HG03097 (cell line): ENCODE measurements around the gene UROC1.

Source experiments
- ATAC-seq: cut with Tn5 transposase; IDR thresholded peaks from one replicate; pipeline ENCODE4 v1.9.1; 2021; ENCODE audit not compliant: unreplicated experiment, low FRiP score

Gene UROC1

DNA sequence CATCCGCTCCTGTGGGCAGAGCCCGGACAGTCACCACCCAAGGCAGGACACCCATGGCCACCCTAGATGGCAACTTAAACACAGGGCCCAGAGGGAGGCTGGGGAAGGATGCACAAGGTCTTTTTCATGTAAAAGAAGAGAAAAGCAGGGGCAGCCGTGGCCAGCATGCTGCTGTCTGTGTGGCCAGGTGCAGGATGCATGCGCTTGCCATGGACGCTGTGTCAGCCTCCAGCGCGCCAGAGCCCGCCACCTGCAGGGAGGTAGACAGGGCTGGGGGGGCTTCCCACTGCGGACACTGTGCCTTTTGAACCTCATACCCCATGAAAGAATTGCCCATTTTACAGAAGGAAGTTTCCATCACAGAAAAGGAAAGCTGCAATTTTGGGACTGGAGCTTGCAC, 18.2 kb downstream of the UROC1 start:
- ATAC-seq: no peak

DNA sequence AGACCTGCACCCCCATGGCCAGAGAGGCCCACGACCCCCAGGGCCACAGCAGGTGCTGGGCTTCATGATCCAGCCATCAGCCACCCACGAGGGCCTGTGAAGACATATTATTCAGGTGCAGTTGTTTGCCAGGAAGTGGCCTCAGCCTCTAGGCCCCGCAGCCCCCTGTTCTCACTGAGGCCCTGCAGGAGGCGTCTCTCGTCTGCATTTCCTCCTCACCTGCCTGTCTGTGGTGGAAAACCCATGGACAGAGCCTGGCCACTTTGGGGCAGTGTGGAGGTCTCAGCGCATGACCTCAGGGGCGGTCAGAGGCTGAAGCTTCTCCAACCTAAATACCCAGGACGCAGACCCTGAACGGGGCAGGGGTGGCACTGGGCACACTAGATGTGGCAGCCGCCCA, 18.6 kb downstream of the UROC1 start:
- ATAC-seq: no peak

GRCh38 chr3:126498461-126498860, 19.1 kb downstream of the UROC1 start:
- no peak for ATAC-seq

GRCh38 chr3:126497956-126498355, 19.6 kb downstream of the UROC1 start:
- no peak for ATAC-seq

DNA sequence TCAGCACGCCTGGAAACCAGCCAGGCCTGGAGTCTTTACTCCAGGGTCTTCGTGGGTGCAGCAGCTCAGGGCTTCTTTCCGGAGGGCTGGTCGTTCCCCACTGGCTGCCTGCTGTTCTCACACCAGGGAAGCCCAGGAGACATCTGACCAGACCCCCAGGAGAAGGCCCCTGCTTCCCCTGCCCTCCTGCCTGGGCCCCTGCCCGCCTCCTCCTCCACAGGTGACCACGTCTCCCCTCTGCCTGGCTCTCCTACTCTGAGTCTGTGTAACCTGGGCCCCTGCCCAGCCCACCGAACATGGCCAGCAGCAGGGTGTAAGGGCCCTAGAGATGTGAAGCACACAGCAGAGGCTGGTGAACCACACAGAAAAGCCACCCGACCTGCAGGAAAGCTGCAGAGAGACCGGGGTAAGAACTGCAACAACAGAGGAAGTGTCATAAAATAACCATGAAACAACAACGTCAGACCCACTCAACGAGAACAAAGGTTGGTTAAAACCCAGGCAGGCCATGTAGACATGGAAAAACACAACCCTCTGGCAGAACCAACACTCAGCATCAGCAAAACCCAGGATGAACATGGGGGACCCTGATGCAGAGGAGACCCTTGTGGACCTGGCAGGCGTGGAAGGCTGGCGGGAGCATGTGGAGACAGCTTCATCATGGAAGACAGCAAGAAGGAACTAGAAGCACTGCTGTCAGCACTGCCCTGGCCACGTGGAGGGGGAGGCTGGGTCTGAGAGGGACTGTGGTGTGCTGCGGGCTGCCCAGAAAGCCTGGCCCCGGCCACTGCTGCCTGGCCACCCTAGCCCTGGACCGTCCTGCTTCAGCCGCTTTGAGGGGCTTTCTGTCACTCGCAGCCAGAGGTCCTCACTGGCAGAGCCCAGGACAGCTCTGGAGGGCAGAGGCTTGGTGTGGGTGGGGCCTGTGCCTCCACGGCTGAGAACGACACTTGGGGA, 20.4 kb downstream of the UROC1 start:
- no peak for ATAC-seq

GRCh38 chr3:126495786-126496185, 21.8 kb downstream of the UROC1 start:
- ATAC-seq: no peak

- no peak for ATAC-seq
Observed at GRCh38 chr3:126494970-126495230, 22.7 kb downstream of the UROC1 start.

DNA sequence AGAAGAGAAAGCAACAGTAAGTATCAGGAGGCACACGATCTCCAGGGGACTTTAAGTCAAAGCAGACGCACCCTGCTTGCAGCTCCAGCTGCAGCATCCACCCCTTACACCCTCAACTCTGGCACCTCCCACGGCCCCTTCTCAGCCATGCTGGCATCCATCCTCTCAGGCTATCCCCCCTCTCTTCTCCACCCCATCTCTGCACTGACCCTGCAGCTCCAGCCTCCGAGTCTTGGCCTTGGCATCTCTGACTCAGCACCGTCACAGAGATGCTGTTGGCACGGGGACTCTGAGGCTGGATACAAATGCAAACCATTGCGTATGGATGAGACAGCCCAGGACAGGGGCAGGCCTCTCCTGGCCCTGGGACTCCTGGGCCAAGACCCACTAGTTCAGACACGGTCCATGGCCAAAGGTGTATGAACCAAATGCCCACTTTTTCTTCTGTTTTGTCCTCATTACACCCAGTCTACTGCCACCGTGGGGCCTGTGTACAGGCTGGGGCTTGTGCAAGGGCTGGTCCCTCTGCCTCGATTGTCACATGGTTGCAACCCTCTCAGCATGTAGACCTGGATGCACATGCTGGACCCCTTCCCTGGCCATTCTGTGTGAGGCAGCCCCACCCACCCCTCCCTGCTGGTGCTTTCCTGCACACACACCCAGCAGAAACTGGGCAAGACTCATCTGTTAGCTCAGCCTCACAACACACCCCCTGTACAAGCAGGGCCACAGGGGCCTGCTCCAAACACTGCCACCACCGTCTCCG, 23.2 kb downstream of the UROC1 start:
- no peak for ATAC-seq

- no peak for ATAC-seq
Observed at GRCh38 chr3:126493739-126494138, 23.8 kb downstream of the UROC1 start.

GRCh38 chr3:126493051-126493450, 24.5 kb downstream of the UROC1 start:
- no peak for ATAC-seq

- ATAC-seq: no peak
Observed at GRCh38 chr3:126491221-126492013, 26.2 kb downstream of the UROC1 start.

- no peak for ATAC-seq
Observed at GRCh38 chr3:126490619-126491018, 27.0 kb downstream of the UROC1 start.

DNA sequence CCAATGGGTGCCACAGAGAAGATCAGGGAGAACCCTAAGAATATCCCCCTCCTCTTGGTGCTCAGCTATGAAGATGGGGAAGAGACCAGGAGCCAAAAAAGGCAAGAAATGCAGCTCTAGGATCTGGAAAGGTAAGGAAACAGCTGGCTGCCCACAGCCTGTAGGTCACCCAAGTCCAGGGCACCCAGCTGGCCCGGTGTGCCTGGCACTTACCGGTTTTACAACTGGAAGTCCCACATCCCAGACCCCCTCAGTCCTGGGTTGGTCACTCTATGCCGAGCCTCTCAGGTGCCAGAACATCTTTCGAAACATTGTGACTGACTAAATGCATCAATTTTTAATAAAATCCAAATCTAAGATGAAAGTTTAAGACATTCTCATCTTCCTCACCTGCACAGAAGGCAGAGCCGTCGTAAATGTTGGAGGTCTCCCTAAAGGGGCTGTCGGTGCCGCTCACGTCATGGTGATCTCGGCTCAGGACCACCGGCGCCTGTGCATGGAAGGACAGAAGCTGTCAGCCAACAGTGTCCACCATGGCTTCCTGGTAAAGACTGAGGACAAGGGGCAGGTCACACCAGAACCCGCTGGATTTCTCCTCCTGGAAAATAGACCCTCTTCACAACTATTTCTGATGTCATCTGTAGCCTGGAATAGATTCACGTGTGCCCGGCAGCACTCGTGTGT, 28.5 kb downstream of the UROC1 start:
- ATAC-seq: no peak

DNA sequence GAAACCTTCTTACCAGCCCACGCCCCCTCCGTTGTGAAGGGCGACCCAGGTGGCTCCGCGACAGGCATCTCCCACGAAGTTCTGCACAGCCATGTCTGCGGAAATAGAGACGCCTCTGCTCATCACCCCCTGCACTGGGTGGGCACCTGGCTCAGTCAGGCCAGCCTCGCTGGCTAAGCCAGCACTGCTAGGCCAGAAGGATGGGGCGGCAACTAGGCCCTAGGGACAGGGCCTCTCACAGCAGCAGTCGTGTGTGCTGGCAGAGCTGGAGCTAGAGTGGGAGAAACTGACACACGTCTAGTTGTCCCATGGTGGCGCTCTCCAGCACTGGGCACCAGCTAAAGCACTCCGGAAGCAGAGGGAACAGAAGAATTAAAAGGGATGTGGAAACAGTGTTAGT, 29.4 kb downstream of the UROC1 start:
- ATAC-seq: no peak

GRCh38 chr3:126487151-126487771, 30.3 kb downstream of the UROC1 start:
- no peak for ATAC-seq

- no peak for ATAC-seq
Observed at GRCh38 chr3:126486360-126486847, 31.2 kb downstream of the UROC1 start.

GRCh38 chr3:126485956-126486355, 31.6 kb downstream of the UROC1 start:
- no peak for ATAC-seq

- ATAC-seq: no peak
Observed at GRCh38 chr3:126485176-126485897, 32.2 kb downstream of the UROC1 start.

GRCh38 chr3:126484662-126485061, 32.9 kb downstream of the UROC1 start:
- ATAC-seq: no peak
